Transverse colon (tissue), 4 donors: ENCODE data around the gene ZC3H18.

Experiments used
- CTCF ChIP-seq, 5 experiments: fragments of 200-600 bp in 3 of 5; fragments of 450-650 bp in 2 of 5; sonication (generic) in 3 of 5; IDR thresholded peaks; 1 replicate in 2 of 5; 2 replicates in 3 of 5; pipeline ENCODE4 v1.5.1; 2016 to 2017; ENCODE audit warnings: antibody characterized with exemption in 5 of 5, inconsistent platforms in 3 of 5, mild to moderate bottlenecking in 2 of 5, moderate library complexity in 1 of 5
- POLR2A ChIP-seq: fragments of 450-650 bp; IDR thresholded peaks from one replicate; pipeline ENCODE4 v1.6.1; 2016; ENCODE audit warnings: antibody characterized with exemption, mild to moderate bottlenecking, moderate library complexity
- POLR2AphosphoS5 ChIP-seq, 3 donors: sonication (generic); formaldehyde crosslinking; IDR thresholded peaks; one replicate each; pipeline ENCODE4 v1.6.1; 2016; ENCODE audit warnings: antibody characterized with exemption in 3 of 3

GRCh38 chr16:88661468-88661867, 91.3 kb downstream of the ZC3H18 start:
- TF ChIP-seq POLR2AphosphoS5 (IDR thresholded peaks at IDR 0.05) (no peak), CTCF (IDR thresholded peaks at IDR 0.05) (no peak), POLR2A (no peak)
